WTC11 (cell line): ENCODE measurements around the gene WRAP73. TPM values are rescaled to one million over a fixed set of nuclear protein-coding genes. Genes with fewer than 3 reads are reported as not detected.

Experiments
- ATAC-seq: fragments of 200-7000 bp; cut with Tn5 transposase; 2 replicates; pipeline ENCODE4 v1.10.0; 2021; ENCODE audit warnings: mild to moderate bottlenecking, moderate library complexity
- CTCF ChIA-PET: fragments of 300-600 bp; sonication (Branson Sonifier 250); formaldehyde crosslinking; loops from one replicate; lab custom pipeline; 2021; ENCODE audit warnings: antibody characterized with exemption; lab: Charles Lee
- POLR2A ChIA-PET: fragments of 350-600 bp; sonication (Branson Sonifier 250); formaldehyde crosslinking; loops from one replicate; lab custom pipeline; 2021; ENCODE audit warnings: antibody characterized with exemption; lab: Charles Lee
- DNase-seq: peaks from one replicate; pipeline ENCODE4 v3.0.0; 2021; ENCODE audit warnings: low spot score
- H3K27ac Mint-ChIP-seq: 2 replicates; pipeline ENCODE4 v1.8.0; 2021; ENCODE audit warnings: mixed read lengths
- H3K27me3 Mint-ChIP-seq: 2 replicates; pipeline ENCODE4 v1.8.0; 2021; ENCODE audit warnings: low read depth, mild to moderate bottlenecking, moderate library complexity, mixed read lengths
- H3K36me3 Mint-ChIP-seq: 2 replicates; pipeline ENCODE4 v1.8.0; 2021; ENCODE audit warnings: mixed read lengths
- H3K4me1 Mint-ChIP-seq: 2 replicates; pipeline ENCODE4 v1.8.0; 2022; ENCODE audit warnings: mixed read lengths
- H3K4me3 Mint-ChIP-seq: 2 replicates; pipeline ENCODE4 v1.8.0; 2021; ENCODE audit warnings: mild to moderate bottlenecking, moderate library complexity, mixed read lengths
- H3K9me3 Mint-ChIP-seq: 2 replicates; pipeline ENCODE4 v1.8.0; 2021; ENCODE audit warnings: mixed read lengths
- CREM ChIP-seq: sonication (generic); formaldehyde crosslinking; IDR thresholded peaks from 2 replicates; pipeline ENCODE4 v1.8.1; 2022; ENCODE audit warnings: mild to moderate bottlenecking, missing genetic modification reagents, moderate library complexity
- EMX1 ChIP-seq: fragments of 250-450 bp; sonication (Bioruptor Pico); IDR thresholded peaks from 2 replicates; pipeline ENCODE4 v1.8.0; 2021; ENCODE audit warnings: mild to moderate bottlenecking
- FOXK1 ChIP-seq: sonication (generic); formaldehyde crosslinking; IDR thresholded peaks from 2 replicates; pipeline ENCODE4 v1.8.0; 2022; ENCODE audit warnings: mild to moderate bottlenecking, moderate library complexity, missing genetic modification reagents
- GABPB1 ChIP-seq: sonication (generic); formaldehyde crosslinking; IDR thresholded peaks from 2 replicates; pipeline ENCODE4 v1.8.1; 2023; ENCODE audit warnings: mild to moderate bottlenecking, missing genetic modification reagents
- HMGA2 ChIP-seq: fragments of 250-450 bp; sonication (Bioruptor Pico); IDR thresholded peaks from 2 replicates; pipeline ENCODE4 v1.4.0; 2021; ENCODE audit warnings: mild to moderate bottlenecking, moderate library complexity
- JAZF1 ChIP-seq: fragments of 250-450 bp; sonication (Bioruptor Pico); IDR thresholded peaks from 2 replicates; pipeline ENCODE4 v1.9.0; 2021; ENCODE audit warnings: moderate library complexity, mild to moderate bottlenecking, inconsistent platforms
- MXD4 ChIP-seq: fragments of 250-450 bp; sonication (Bioruptor Pico); IDR thresholded peaks from 2 replicates; pipeline ENCODE4 v1.8.0; 2021; ENCODE audit warnings: mild to moderate bottlenecking, moderate library complexity, borderline replicate concordance
- NFE2L1 ChIP-seq: sonication (generic); formaldehyde crosslinking; IDR thresholded peaks from 2 replicates; pipeline ENCODE4 v1.8.1; 2023; ENCODE audit warnings: missing genetic modification reagents
- NR2C2 ChIP-seq: sonication (generic); formaldehyde crosslinking; IDR thresholded peaks from 2 replicates; pipeline ENCODE4 v1.8.0; 2022; ENCODE audit warnings: mild to moderate bottlenecking, missing genetic modification reagents
- RORB ChIP-seq: fragments of 250-450 bp; sonication (Bioruptor Pico); IDR thresholded peaks from 2 replicates; pipeline ENCODE4 v1.9.0; 2021; ENCODE audit warnings: mild to moderate bottlenecking
- SMAD3 ChIP-seq: sonication (generic); formaldehyde crosslinking; IDR thresholded peaks from 2 replicates; pipeline ENCODE4 v1.8.0; 2022; ENCODE audit warnings: missing genetic modification reagents, mild to moderate bottlenecking, borderline replicate concordance
- TCF7 ChIP-seq: sonication (generic); formaldehyde crosslinking; IDR thresholded peaks from 2 replicates; pipeline ENCODE4 v1.8.0; 2022; ENCODE audit warnings: mild to moderate bottlenecking, low read depth, missing genetic modification reagents, moderate library complexity
- TEAD1 ChIP-seq: sonication (generic); formaldehyde crosslinking; IDR thresholded peaks from 2 replicates; pipeline ENCODE4 v1.8.0; 2022; ENCODE audit warnings: mild to moderate bottlenecking, missing genetic modification reagents
- ZNF219 ChIP-seq: sonication (generic); formaldehyde crosslinking; IDR thresholded peaks from 2 replicates; pipeline ENCODE4 v1.8.0; 2023; ENCODE audit warnings: missing genetic modification reagents, mild to moderate bottlenecking, borderline replicate concordance
- ZNF396 ChIP-seq: fragments of 250-450 bp; sonication (Bioruptor Pico); IDR thresholded peaks from 2 replicates; pipeline ENCODE4 v1.8.0; 2021; ENCODE audit warnings: mild to moderate bottlenecking, moderate library complexity, borderline replicate concordance
- total RNA-seq: library from RNA; stranded (reverse); gene quantifications from 3 replicates; pipeline ENCODE4 v1.2.3, GENCODE V29; 2021
- TF ChIP-seq, protein P1 (sequence below): fragments of 250-450 bp; sonication (Bioruptor Pico); IDR thresholded peaks from 2 replicates; pipeline ENCODE4 v1.9.0; 2021; ENCODE audit warnings: moderate library complexity, mild to moderate bottlenecking, inconsistent platforms, borderline replicate concordance
- TF ChIP-seq, protein P2 (sequence below): fragments of 250-450 bp; sonication (Bioruptor Pico); conservative IDR thresholded peaks from 2 replicates; pipeline ENCODE4 v1.9.0; 2021; ENCODE audit warnings: mild to moderate bottlenecking
- TF ChIP-seq, protein P3 (sequence below): fragments of 250-450 bp; sonication (Bioruptor Pico); IDR thresholded peaks from 2 replicates; pipeline ENCODE4 v2.1.2; 2022; ENCODE audit warnings: mild to moderate bottlenecking, moderate library complexity
- TF ChIP-seq, protein P4 (sequence below): fragments of 200-600 bp; IDR thresholded peaks from 2 replicates; pipeline ENCODE4 v1.8.0; 2022; ENCODE audit warnings: antibody characterized with exemption
- TF ChIP-seq, protein P5 (sequence below): sonication (generic); formaldehyde crosslinking; IDR thresholded peaks from 2 replicates; pipeline ENCODE4 v1.8.0; 2023; ENCODE audit warnings: missing genetic modification reagents, mild to moderate bottlenecking, borderline replicate concordance
- TF ChIP-seq, protein P6 (sequence below): sonication (generic); formaldehyde crosslinking; IDR thresholded peaks from 2 replicates; pipeline ENCODE4 v1.8.1; 2023; ENCODE audit warnings: mild to moderate bottlenecking, missing genetic modification reagents

Gene WRAP73
- total RNA-seq, 1 experiment from 2014 or later: 39.2 TPM

DNA sequence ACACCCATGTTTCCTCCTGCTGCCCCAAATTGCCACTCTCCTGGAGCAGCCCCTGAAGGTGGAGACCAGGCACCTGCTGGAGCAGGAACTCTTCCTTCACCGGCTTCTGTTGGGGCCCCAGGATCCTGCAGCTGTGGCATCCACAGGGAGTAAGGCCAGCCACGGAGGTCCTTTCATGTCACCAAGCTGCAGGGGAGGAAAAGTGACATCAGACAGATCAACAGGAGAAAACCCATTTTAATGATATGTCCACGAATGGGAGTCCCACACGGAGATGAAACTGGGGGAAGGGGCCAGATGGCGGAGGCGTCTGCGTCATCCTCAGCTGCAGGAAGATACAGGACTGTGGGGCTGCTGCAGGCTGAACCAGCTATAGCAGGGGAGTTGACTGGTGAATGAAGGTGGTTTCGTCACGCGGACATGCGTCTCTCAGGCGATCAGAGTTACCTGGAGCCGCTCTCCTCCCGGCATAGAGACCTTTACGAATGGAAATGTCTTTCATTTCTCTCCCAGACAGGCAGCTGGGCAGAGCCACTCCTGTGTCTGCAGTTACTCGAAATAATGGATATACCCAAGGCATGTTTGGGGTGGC lies 12.3 kb upstream of the WRAP73 start:
- H3K4me3 Mint-ChIP-seq: no peak overlapping the region
- TF ChIP-seq TCF7 (CRISPR knock-in tag) (no peak), JAZF1 (CRISPR knock-in tag) (no peak), NFE2L1 (CRISPR knock-in tag) (no peak), CREM (CRISPR knock-in tag) (no peak), MXD4 (no peak), TEAD1 (CRISPR knock-in tag) (no peak), SMAD3 (CRISPR knock-in tag) (no peak), NR2C2 (CRISPR knock-in tag) (no peak)
- TF ChIP-seq, protein P1, sequence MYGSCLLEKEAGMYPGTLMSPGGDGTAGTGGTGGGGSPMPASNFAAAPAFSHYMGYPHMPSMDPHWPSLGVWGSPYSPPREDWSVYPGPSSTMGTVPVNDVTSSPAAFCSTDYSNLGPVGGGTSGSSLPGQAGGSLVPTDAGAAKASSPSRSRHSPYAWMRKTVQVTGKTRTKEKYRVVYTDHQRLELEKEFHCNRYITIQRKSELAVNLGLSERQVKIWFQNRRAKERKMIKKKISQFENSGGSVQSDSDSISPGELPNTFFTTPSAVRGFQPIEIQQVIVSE: no peak
- TF ChIP-seq, protein P2, sequence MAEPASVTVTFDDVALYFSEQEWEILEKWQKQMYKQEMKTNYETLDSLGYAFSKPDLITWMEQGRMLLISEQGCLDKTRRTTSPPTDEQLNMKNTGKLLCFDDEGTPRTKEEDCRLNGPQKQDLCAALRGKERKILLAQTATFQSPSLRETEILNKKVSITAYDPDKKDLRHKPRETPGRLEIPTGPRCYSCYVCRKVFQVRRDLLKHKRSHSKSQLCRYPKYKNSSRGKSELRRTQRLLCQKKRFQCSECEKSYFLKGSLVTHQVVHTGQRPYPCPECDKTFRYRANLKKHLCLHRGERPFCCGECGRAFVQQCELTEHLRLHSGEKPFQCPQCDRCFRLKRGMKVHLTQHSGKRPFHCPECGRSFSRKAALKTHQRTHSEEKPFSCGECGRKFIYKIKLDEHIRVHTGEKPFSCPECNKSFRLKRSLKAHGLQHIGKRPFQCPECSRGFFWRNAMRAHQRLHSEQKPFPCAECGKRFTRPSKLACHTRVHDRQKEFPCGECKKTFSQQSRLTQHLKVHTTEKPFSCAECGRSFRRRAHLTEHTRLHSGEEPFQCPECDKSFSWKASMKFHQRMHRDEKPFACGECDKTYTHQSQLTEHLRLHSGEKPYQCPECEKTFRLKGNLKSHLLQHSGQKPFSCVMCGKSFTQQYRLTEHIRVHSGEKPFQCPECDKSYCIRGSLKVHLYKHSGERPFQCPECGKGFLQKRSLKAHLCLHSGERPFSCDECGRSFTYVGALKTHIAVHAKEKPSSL (CRISPR knock-in tag): no peak
- CTCF ChIA-PET: interaction anchor here (1.7 kb wide), 1 partner anchor 65 kb away, joined by 6 read pairs; no protein-coding TSS in a partner anchor
- peak; percentile 7 for DNase-seq
- H3K27me3 Mint-ChIP-seq: peaks cover 25% of the 10 kb centered on the region
- H3K9me3 Mint-ChIP-seq: no peaks in the 10 kb centered on the region
- H3K36me3 Mint-ChIP-seq: no peaks in the 10 kb centered on the region
- H3K27ac Mint-ChIP-seq: no peak overlapping the region
- ATAC-seq: no peak
- H3K4me1 Mint-ChIP-seq: peaks cover 7% of the 10 kb centered on the region
- POLR2A ChIA-PET: no interaction called here

DNA sequence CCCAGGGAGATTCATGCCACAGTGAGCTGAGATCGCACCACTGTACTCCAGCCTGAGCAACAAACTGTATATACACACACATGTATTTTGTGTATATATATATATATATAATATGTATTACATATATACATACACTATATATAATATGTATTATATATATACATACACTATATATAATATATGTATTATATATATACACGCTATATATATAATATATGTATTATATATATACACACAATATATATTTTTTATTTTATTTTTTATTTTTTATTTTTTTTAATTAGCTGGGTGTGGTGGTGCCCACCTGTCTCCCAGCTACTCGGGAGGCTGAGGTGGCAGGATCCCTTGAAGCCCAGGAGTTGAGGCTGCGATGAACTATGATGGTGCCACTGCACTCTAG lies 11.7 kb upstream of the WRAP73 start:
- H3K4me3 Mint-ChIP-seq: no peak overlapping the region
- DNase-seq (no peak), ATAC-seq (no peak)
- peaks cover 7% of the 10 kb centered on the region for H3K4me1 Mint-ChIP-seq
- ChIA-PET CTCF (interaction anchor here (1.7 kb wide), 1 partner anchor 66 kb away, joined by 6 read pairs; no protein-coding TSS in a partner anchor), POLR2A (no interaction called here)
- H3K36me3 Mint-ChIP-seq: no peaks in the 10 kb centered on the region
- no peaks in the 10 kb centered on the region for H3K9me3 Mint-ChIP-seq
- no peak overlapping the region for H3K27ac Mint-ChIP-seq
- H3K27me3 Mint-ChIP-seq: peaks cover 31% of the 10 kb centered on the region
- TF ChIP-seq HMGA2 (CRISPR knock-in tag): peak; percentile 91
- TF ChIP-seq EMX1: no peak
- TF ChIP-seq, all 79 proteins: peak for 1

DNA sequence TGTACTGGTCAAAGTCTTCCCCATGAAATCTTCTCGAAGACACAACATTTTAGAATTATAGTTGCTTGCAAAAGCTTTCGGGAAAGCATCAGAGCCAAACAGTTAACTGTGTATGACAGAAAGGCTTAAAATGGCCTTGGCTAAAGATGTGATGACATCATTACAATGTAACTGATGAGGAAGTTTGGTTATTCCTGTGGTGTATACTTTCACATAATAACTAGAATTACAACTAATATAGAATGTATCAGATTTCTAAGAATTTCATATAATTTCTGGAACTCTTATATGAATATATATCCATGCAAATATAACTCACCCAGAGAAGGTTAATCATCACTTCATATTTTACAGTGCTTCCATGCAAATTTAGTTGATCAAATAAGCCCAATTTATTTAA lies 10.8 kb upstream of the WRAP73 start:
- Mint-ChIP-seq H3K4me1 (peaks cover 7% of the 10 kb centered on the region), H3K9me3 (no peaks in the 10 kb centered on the region), H3K27ac (no peak overlapping the region), H3K27me3 (peaks cover 40% of the 10 kb centered on the region), H3K36me3 (no peaks in the 10 kb centered on the region), H3K4me3 (no peak overlapping the region)
- DNase-seq: no peak
- POLR2A ChIA-PET: no interaction called here
- CTCF ChIA-PET: no interaction called here
- no peak for ATAC-seq
- TF ChIP-seq FOXK1 (CRISPR knock-in tag): no peak
- TF ChIP-seq, protein P3, sequence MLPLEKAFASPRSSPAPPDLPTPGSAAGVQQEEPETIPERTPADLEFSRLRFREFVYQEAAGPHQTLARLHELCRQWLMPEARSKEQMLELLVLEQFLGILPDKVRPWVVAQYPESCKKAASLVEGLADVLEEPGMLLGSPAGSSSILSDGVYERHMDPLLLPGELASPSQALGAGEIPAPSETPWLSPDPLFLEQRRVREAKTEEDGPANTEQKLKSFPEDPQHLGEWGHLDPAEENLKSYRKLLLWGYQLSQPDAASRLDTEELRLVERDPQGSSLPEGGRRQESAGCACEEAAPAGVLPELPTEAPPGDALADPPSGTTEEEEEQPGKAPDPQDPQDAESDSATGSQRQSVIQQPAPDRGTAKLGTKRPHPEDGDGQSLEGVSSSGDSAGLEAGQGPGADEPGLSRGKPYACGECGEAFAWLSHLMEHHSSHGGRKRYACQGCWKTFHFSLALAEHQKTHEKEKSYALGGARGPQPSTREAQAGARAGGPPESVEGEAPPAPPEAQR (CRISPR knock-in tag): no peak
- TF ChIP-seq, protein P4, sequence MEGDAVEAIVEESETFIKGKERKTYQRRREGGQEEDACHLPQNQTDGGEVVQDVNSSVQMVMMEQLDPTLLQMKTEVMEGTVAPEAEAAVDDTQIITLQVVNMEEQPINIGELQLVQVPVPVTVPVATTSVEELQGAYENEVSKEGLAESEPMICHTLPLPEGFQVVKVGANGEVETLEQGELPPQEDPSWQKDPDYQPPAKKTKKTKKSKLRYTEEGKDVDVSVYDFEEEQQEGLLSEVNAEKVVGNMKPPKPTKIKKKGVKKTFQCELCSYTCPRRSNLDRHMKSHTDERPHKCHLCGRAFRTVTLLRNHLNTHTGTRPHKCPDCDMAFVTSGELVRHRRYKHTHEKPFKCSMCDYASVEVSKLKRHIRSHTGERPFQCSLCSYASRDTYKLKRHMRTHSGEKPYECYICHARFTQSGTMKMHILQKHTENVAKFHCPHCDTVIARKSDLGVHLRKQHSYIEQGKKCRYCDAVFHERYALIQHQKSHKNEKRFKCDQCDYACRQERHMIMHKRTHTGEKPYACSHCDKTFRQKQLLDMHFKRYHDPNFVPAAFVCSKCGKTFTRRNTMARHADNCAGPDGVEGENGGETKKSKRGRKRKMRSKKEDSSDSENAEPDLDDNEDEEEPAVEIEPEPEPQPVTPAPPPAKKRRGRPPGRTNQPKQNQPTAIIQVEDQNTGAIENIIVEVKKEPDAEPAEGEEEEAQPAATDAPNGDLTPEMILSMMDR: no peak
- TF ChIP-seq RORB: no peak
- TF ChIP-seq, protein P5, sequence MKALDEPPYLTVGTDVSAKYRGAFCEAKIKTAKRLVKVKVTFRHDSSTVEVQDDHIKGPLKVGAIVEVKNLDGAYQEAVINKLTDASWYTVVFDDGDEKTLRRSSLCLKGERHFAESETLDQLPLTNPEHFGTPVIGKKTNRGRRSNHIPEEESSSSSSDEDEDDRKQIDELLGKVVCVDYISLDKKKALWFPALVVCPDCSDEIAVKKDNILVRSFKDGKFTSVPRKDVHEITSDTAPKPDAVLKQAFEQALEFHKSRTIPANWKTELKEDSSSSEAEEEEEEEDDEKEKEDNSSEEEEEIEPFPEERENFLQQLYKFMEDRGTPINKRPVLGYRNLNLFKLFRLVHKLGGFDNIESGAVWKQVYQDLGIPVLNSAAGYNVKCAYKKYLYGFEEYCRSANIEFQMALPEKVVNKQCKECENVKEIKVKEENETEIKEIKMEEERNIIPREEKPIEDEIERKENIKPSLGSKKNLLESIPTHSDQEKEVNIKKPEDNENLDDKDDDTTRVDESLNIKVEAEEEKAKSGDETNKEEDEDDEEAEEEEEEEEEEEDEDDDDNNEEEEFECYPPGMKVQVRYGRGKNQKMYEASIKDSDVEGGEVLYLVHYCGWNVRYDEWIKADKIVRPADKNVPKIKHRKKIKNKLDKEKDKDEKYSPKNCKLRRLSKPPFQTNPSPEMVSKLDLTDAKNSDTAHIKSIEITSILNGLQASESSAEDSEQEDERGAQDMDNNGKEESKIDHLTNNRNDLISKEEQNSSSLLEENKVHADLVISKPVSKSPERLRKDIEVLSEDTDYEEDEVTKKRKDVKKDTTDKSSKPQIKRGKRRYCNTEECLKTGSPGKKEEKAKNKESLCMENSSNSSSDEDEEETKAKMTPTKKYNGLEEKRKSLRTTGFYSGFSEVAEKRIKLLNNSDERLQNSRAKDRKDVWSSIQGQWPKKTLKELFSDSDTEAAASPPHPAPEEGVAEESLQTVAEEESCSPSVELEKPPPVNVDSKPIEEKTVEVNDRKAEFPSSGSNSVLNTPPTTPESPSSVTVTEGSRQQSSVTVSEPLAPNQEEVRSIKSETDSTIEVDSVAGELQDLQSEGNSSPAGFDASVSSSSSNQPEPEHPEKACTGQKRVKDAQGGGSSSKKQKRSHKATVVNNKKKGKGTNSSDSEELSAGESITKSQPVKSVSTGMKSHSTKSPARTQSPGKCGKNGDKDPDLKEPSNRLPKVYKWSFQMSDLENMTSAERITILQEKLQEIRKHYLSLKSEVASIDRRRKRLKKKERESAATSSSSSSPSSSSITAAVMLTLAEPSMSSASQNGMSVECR (CRISPR knock-in tag): no peak
- TF ChIP-seq EMX1: no peak
- no peak for TF ChIP-seq ZNF396
- TF ChIP-seq, protein P6, sequence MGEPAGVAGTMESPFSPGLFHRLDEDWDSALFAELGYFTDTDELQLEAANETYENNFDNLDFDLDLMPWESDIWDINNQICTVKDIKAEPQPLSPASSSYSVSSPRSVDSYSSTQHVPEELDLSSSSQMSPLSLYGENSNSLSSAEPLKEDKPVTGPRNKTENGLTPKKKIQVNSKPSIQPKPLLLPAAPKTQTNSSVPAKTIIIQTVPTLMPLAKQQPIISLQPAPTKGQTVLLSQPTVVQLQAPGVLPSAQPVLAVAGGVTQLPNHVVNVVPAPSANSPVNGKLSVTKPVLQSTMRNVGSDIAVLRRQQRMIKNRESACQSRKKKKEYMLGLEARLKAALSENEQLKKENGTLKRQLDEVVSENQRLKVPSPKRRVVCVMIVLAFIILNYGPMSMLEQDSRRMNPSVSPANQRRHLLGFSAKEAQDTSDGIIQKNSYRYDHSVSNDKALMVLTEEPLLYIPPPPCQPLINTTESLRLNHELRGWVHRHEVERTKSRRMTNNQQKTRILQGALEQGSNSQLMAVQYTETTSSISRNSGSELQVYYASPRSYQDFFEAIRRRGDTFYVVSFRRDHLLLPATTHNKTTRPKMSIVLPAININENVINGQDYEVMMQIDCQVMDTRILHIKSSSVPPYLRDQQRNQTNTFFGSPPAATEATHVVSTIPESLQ (CRISPR knock-in tag): no peak
- no peak for TF ChIP-seq GABPB1
- no peak for TF ChIP-seq ZNF219 (CRISPR knock-in tag)
